Mononuclear cell (primary cell): ENCODE measurements around the gene SLC5A5. TPM values are rescaled to one million over a fixed set of nuclear protein-coding genes. Genes with fewer than 3 reads are reported as not detected.
"Not testable (repeated sequence)": the region's sequence is repeated elsewhere in the genome, so short reads cannot be mapped to it uniquely, and the experiment has no call there.

Experiments
- H3K27me3 ChIP-seq: 2 replicates; pipeline ENCODE4 v1.6.0; 2011; ENCODE audit warnings: low read length, control low read depth; ENCODE audit not compliant: insufficient read depth
- H3K4me1 ChIP-seq: 2 replicates; pipeline ENCODE4 v1.5.1; 2011; ENCODE audit warnings: mild to moderate bottlenecking, low read length, control low read depth; ENCODE audit not compliant: insufficient read depth
- H3K4me3 ChIP-seq: 2 replicates; pipeline ENCODE4 v1.5.1; 2011; ENCODE audit warnings: mild to moderate bottlenecking, low read length, moderate library complexity
- H3K9me3 ChIP-seq: 2 replicates; pipeline ENCODE4 v1.5.1; 2011; ENCODE audit warnings: low read depth, mild to moderate bottlenecking, control low read depth, low read length
- total RNA-seq: library from RNA; depleted of rRNA; stranded (reverse); fragments of >200 nt; gene quantifications from one replicate; pipeline ENCODE4 v1.2.3, GENCODE V29; 2012

Gene SLC5A5
- total RNA-seq, 1 donor: 0.21 TPM

DNA sequence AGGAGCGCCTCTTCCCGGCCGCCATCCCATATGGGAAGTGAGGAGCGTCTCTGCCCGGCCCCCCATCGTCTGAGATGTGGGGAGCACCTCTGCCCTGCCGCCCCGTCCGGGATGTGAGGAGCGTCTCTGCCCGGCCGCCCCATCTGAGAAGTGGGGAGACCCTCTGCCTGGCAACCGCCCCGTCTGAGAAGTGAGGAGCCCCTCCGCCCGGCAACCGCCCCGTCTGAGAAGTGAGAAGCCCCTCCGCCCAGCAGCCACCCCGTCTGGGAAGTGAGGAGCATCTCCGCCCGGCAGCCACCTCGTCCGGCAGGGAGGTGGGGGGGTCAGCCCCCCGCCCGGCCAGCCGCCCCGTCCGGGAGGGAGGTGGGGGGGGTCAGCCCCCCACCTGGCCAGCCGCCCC is 46.4 kb downstream of the SLC5A5 start:
- H3K4me3 ChIP-seq, H3K4me1 ChIP-seq, H3K9me3 ChIP-seq, H3K27me3 ChIP-seq: not testable (repeated sequence)

GRCh38 chr19:17919122-17919521 is 47.4 kb downstream of the SLC5A5 start:
- H3K4me1 ChIP-seq, H3K27me3 ChIP-seq, H3K4me3 ChIP-seq, H3K9me3 ChIP-seq: not testable (repeated sequence)

DNA sequence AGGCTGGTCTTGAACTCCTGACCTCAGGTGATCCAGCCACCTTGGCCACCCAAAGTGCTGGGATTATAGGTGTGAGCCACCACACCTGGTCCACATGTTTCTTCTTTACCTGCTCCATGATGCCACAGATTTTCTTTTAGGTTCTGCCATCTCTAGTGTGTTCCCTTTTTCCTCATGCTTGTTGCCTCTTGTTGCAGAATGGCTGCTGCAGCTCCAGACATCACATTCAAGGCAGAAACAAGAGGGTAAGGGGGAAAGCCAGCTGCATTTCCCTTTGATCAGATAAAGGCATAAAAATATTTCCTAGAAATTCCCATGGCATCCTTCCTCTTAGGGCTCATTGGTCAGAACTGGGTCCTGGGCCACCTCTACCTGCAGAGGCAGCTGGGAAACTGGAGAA is 48.8 kb downstream of the SLC5A5 start:
- no peak overlapping the region for H3K4me3 ChIP-seq
- H3K4me1 ChIP-seq: no peaks in the 10 kb centered on the region
- H3K9me3 ChIP-seq: no peaks in the 10 kb centered on the region
- H3K27me3 ChIP-seq: no peaks in the 10 kb centered on the region

GRCh38 chr19:17922138-17922537 is 50.4 kb downstream of the SLC5A5 start:
- Histone ChIP-seq H3K9me3 (no peaks in the 10 kb centered on the region), H3K4me3 (no peak overlapping the region), H3K4me1 (no peaks in the 10 kb centered on the region), H3K27me3 (no peaks in the 10 kb centered on the region)

DNA sequence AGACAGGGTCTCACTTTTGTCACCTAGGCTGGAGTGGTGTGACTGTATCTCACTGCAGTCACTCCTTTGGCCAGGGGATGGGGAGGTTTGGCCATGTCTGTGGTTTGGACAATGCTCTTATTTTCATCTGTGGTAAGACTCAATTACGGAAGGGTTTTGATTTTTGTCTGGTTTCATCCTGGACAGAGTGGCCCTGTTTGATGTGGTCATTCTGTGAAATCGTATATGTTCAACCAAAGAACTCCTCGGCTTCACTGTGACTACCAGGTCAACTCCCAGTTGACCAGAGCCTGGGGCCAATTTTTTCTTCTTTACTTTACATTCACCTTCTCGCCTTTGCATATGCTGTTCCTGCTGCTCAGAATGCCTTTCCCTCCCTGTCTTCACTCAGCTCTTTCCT is 54.3 kb downstream of the SLC5A5 start:
- H3K27me3 ChIP-seq: no peaks in the 10 kb centered on the region

GRCh38 chr19:17929056-17929455 is 57.3 kb downstream of the SLC5A5 start:
- Histone ChIP-seq H3K9me3 (no peaks in the 10 kb centered on the region), H3K27me3 (no peaks in the 10 kb centered on the region), H3K4me3 (no peak overlapping the region), H3K4me1 (peaks cover 19% of the 10 kb centered on the region)

More for the DNA sequence above, 54.3 kb downstream of the SLC5A5 start:
- Histone ChIP-seq H3K4me3 (no peak overlapping the region), H3K4me1 (no peaks in the 10 kb centered on the region), H3K9me3 (no peaks in the 10 kb centered on the region)

DNA sequence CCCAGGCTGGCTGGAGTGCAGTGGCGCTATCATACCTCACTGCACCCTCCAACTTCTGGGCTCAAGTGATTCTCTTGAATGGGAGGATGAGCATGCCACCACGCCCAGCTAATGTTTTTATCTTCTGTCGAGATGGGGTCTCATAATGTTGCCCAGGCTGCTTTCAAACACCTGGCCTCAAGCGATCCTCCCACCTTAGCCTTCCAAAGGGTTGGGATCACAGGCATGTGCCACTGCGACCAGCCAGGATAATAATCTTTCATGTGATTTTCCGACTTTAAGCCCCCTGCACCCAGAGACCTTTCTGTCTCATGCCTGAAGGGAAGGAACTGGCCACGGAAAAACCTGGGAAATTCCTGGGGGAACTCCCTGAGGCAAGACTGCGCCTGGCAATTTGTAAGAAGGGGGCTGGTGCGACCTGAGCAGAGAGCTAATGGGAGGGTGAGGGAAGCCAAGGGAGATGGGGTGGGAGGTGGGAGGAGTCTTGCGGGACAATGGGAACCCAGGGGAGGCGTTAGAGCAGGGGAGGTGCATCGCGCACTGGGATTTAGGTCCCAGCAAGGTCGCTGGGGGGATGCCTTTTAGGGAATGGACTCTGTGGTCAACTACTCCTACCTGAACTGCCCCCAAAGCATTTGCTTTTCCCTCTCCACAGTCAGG is 59.9 kb downstream of the SLC5A5 start:
- Histone ChIP-seq H3K4me3 (no peak overlapping the region), H3K27me3 (no peaks in the 10 kb centered on the region)

DNA sequence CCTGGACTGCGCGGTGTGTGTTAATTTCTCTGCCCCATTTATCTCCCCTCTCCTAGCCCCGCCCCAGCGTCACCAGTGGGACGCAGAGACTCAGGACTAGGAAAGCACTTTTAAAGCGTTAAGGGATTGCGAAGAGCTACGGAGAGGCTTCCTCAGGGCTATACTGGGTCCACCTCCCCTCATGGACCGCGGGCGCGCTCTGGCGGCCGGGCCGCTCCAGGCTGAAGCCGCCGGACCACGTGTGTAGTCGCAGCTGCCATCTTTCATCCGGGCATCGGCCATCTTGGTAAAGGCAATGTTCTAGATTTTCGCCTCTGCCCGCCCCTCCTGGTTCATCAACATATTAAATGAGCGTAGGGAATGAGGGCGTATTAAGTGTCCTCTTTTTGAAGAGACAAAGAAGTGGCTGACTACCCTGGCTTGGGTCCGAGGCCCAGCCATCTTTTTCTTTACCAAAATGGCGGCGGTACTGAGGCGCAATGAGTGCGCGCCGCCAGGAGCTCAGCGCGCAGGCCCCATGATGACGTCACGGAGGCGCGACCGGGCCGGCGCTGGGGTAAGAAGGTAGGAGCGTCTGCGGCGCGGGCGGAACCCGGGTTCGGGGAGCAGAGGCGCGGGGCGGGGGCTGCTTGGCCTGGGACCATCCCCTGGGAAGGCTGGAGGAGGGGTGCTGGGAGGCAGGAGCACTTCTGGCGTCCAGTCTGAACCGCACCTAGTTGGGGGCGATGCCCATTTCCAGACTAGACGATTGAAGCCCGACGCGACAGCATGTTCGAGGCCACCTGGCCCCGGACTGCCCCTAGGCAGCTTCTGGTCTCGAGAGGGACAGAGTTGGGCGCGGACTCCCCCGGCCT is 61.0 kb downstream of the SLC5A5 start, which contains the start of gene CCDC124:
CCDC124 (plus strand) TSS at position 531 of the 854 bp plus-strand sequence. CDS start 3,406 bp downstream, outside the sequence.
- Histone ChIP-seq H3K27me3 (no peaks in the 10 kb centered on the region), H3K4me1 (peaks cover 21% of the 10 kb centered on the region), H3K9me3 (no peaks in the 10 kb centered on the region), H3K4me3 (peak within 1 kb of the TSS; percentile 68)

More for the DNA sequence above, 59.9 kb downstream of the SLC5A5 start:
- Histone ChIP-seq H3K4me1 (peaks cover 21% of the 10 kb centered on the region), H3K9me3 (no peaks in the 10 kb centered on the region)

GRCh38 chr19:17933414-17934129 is 61.8 kb downstream of the SLC5A5 start:
- H3K4me3 ChIP-seq: peak overlapping the region; percentile 68
- H3K4me1 ChIP-seq: peaks cover 21% of the 10 kb centered on the region
- H3K9me3 ChIP-seq: no peaks in the 10 kb centered on the region
- no peaks in the 10 kb centered on the region for H3K27me3 ChIP-seq

GRCh38 chr19:17936379-17936778 is 64.6 kb downstream of the SLC5A5 start:
- no peaks in the 10 kb centered on the region for H3K27me3 ChIP-seq
- H3K4me1 ChIP-seq: peaks cover 21% of the 10 kb centered on the region
- no peak overlapping the region for H3K4me3 ChIP-seq
- no peaks in the 10 kb centered on the region for H3K9me3 ChIP-seq

DNA sequence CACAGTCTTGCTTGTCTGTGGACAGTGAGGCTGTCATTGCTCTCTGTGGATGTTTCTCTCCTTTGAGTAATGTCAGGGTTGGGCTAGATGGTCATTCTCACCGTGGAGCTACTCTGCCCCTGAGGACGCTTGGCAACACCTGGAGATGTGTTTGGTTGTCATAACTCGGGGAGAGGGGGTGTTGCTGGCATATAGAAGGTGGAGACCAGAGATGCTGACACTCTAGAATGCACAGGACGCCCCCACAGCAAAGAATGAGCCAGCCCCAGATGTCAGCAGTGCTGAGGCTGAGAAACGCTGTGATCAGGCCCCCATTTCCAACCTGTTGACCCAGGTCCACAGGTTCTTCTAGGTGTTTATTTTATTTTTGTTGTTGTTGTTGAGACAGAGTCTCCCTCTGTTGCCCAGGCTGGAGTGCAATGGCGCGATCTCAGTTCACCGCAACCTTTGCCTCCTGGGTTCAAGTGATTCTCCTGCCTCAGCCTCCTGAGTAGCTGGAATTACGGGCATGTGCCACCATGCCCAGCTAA is 65.7 kb downstream of the SLC5A5 start:
- Histone ChIP-seq H3K27me3 (no peaks in the 10 kb centered on the region), H3K4me1 (peaks cover 12% of the 10 kb centered on the region), H3K9me3 (no peaks in the 10 kb centered on the region), H3K4me3 (no peak overlapping the region)

DNA sequence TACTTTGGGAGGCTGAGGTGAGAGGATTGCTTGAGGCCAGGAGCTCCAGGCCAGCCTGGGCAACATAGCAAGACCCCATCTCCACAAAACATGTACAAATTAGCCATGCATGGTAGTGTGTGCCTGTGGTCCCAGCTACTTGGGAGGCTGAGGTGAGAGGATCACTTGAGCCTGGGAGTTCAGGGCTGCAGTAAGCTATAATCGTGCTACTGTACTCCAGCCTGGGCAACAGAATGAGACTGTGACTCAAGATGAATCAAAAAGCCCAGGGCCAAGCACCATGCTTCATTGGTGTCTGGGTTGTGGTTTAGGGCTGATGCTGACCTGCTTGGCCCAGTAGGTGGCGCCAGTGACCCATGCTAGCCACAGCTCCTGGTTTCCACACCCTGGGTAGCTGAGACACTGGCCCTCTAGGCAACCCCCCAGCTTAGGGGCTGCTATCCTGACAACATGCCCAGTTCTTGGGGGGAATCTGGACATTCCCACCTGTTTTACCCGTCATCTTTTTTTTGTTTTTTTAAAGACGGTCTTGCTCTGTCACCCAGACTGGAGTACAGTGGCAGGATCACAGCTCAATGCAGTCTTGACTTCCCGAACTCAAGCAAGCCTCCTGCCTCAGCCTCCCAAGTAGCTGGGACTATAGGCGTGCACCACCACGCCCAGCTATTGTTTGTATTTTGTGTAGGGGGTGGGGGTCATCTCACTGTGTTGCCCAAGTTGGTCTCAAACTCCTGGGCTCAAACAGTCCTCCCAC is 66.5 kb downstream of the SLC5A5 start:
- peaks cover 9% of the 10 kb centered on the region for H3K4me1 ChIP-seq
- no peaks in the 10 kb centered on the region for H3K27me3 ChIP-seq
- H3K9me3 ChIP-seq: no peaks in the 10 kb centered on the region
- no peak overlapping the region for H3K4me3 ChIP-seq

GRCh38 chr19:17942181-17942580 is 70.4 kb downstream of the SLC5A5 start:
- Histone ChIP-seq H3K9me3 (no peaks in the 10 kb centered on the region), H3K4me3 (no peak overlapping the region), H3K27me3 (no peaks in the 10 kb centered on the region), H3K4me1 (peaks cover 9% of the 10 kb centered on the region)

DNA sequence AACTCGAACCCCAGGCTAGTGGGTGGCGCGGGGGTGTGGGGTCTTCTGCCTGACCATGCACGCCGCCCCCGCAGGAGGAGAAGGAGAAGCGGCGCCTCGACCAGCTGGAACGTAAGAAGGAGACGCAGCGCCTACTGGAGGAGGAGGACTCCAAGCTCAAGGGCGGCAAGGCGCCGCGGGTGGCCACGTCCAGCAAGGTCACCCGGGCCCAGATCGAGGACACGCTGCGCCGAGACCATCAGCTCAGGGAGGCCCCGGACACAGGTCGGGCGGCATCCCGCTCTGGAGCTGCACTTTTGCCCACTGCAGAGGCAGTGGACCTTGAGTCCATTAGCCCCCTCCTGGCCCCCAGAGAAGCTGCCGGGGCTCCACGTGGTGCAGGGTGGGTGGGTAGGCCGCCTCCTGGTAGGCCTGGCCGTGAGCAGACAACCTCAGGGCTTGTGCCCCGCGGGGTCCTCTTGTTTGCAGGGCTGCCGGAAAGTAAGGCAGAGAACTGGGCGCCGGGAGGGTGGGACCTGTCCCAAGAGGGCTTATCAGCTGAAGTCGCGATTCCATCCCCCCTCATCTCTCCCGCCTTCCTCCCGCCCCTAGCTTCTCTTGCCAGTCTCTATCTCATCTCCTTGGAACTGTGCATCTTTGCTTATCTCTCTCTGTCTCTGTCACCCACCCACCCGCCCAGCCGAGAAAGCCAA is 71.0 kb downstream of the SLC5A5 start:
- H3K4me1 ChIP-seq: peaks cover 12% of the 10 kb centered on the region
- no peak overlapping the region for H3K4me3 ChIP-seq
- H3K27me3 ChIP-seq: no peaks in the 10 kb centered on the region
- H3K9me3 ChIP-seq: no peaks in the 10 kb centered on the region
